Measurements from ENCODE around the gene TNIP1.

Gene TNIP1

DNA sequence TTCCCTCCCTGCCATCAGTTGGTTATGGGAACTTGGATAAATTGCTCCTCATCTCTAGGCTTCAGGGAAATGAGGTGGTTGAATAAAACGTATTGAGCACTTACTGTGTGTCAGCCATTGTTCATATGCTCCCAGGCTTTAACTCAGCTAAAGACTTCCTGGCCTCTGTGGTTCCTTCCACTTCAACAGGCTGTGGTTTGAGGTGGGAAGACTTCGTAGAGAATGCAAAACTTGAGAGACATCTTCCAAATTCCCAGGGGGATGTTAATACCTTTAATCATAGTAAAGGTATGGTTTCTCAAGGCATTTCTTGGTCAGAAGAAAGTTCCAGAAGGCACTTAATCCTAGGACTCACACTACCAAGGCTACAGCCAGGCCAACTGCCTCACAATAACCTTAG, 62.0 kb downstream of the TNIP1 start:
- DNase-seq: no peak

DNA sequence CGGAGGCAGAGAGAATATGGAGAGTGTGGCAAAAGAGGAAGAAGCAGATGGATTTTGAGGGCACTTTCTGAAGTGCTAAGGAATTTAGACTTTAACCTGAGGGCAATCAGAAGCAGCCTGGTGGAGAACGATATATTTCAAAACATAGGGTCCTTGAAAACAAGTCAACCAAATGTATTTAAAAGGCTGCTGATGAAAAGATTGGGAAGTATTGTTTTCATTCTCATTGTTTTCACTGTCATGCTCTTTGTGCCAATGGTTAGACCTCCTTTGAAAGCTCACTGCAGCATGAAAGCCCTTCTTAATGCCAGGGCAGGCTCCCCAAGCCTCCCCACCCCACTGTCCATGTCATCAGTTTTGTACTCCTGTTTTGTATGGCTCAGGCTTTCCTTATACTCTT, 62.9 kb downstream of the TNIP1 start:
- no peak for DNase-seq

DNA sequence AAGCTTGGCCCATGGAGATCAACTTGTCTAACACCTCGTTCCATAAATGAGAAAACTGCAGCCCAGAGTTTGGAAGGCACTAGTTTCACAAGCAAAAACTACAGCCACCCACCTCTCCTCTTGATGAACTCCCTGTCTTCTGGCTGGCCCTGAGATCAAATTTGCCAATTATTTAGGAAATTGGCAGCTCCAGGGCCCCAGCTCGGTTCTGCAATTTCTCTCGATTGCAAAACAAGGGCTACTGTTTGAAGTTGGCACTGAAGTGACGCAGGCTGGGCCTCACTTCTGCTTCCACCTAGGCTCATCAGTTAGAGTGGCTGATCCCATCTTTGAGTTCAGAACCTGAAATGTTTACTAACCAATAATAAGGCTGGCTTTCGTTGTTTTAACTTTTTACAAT, 64.1 kb downstream of the TNIP1 start:
- no peak for DNase-seq

DNA sequence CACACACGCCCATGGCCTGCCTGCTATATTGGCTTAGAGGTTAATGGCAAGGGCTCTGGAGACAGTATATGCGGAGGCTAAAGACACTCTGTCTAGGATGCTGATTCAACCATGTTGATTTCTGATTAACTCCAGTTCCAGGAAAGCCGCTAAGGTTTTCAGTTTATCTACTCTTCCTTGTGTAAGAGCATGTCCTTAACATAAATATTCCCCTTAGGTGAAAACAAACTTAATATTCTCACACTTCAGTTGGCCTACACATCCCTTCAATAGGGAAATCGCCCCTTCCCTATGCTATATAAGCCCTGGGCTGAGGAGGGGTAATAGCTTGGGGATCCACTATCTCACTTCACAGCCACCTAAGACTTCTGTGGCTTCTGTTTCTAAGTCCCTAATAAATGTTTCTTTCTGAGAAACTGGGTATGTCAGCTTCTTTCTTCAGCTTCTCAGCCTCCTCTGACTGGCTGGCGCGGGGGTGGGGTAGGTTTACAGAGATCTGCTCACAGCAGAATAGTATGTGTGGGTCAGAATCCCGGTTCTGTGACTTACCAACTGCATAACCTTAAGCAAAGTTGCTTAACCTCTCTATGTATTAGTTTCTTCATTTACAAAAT, 64.8 kb downstream of the TNIP1 start:
- DNase-seq: no peak

DNA sequence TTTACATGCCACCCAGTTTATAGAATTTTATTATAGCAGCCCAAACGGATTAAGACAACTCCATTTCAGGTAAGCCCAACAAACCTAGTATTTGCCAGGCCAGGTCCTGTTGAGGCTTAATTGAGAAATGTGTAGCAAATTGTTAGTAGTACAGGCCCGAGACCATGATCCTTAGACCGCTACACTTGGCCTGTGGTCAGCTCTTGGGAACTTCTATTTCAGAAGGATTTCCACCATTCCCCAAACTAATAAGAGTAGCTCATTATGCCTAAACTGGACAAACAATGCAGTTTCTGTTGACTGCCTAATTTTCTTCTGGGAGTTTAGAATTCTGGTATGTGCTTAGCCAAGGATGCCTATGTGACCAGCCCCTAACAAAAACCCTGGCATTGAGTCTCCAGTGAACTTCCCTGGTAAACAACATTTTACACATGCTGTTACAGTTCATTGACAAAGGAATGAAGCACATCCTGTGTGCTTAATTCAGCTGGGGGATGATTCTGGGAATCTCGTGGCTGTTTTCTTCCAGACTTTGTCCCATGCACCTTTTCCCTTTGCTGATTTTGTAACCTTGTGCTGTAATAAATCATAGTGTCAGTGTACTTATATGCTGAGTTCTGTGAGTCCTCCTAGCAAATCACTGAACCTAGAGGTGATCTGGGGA, 66.0 kb downstream of the TNIP1 start:
- DNase-seq: no peak

DNA sequence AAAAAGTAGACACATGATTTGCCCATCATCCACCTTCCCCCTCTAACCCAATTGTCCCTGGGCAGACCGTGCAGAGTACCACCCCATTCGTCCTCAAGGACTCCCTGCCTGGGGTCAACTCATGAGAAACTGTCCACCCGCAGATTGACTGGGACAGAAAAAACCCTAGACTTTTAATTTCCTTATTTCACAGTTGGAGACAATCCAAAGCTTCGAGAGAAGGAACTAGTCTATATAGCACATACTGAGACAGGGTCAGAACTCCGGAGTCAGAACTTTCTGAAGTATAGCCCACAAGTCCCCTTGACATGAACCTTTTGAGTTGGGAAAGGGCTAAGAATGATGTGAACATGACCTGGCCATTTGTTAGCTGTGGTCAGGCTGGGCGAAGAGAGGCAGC, 68.0 kb downstream of the TNIP1 start:
- DNase-seq: no peak

DNA sequence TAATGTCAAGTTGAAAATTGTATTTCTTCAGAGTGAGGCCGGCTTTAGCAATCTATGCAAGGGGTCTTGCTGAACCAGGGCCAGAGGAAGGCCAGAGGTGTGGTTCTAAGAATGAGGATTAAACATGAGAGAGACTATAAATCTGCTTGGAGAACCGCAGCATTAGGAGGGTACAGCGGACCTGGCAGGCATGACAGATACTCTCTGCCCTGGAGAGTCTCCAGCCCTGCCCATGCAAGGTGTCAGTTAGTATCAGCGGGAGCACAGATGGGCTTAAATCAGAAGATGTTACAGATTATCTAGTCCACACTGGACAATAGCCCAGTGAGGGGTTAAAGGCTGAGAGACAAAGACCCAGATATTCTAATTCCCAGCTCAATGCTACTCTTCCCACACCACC, 71.9 kb downstream of the TNIP1 start:
- DNase-seq: no peak

DNA sequence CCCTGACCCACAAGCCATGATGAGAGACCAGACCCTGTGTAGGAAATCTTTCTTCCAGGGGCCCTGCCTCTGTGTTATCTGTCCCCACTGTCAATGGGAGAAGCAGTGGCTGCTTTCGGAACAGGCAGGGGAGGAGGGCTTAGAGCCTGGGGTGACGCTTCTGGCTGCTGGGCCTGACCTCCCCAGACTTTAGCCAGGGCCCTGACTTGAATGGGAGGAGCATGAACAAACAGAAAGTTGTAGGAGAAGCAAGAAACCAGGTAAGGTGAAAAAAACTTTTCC, 72.7 kb downstream of the TNIP1 start:
- no peak for DNase-seq

DNA sequence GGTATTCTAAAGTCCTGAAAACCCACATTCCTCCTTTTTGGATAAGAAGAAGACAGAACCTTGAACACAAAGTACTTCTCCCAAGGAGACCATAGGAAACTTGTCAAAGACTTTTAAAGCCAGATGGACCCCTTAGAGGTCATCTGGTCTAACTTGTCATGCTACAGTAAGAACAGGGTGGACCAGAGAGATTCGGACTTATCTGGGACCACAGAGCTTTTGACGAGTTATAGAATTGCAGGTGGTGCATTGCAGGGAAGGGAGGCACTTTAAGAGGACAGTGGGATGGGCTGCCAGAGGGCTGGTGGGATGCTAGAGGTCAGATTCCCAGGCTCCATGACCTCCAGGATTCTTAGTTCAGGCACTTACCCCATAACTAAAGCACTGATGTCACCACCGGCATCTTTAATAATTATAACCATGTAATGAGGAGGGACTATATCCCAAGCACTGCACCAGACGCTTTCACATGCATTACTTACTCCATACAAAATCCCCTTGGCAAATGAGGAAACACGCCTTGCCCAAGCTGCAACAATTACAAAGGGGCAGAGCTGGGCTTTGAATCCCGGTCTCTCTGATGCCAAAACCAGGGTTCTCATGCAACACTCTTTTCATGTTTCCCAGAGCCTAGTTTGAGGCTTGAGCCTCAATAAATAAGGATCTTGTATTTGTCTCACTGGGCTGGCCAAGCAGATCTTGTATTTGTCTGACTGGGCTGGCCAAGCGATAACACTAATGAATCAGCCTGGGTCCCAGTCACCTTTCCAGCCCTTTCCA, 73.2 kb downstream of the TNIP1 start:
- DNase-seq: no peak

DNA sequence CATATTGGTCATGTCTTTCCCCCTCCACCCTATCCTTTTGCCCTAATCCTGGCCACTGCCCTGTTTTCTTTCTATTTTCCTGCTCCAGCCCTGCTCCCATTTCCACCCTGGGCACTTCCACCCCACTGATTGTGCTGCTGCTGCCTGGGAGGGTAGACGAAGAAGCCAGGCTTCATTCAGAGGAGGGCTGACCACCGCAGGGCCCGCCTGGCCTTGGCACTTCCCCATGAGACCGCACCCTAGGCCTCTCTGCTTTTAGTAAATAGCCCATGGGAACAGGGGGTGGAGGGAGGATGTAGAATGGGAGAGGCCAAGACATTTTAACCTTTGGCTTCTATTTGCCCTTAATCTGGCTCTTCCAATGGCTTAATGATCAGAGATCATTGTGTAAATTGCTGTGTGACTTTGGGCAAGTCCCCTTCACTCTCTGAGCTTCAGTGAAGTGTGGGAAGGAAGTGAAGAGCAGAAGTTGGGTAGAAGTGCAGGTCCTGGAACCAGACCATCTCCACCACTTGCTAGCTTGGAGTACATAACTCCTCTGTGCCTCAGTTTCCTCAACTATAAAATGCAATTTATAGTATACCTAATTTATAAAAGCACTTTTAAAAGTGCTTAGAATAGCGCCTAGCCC, 74.0 kb downstream of the TNIP1 start:
- DNase-seq: no peak

DNA sequence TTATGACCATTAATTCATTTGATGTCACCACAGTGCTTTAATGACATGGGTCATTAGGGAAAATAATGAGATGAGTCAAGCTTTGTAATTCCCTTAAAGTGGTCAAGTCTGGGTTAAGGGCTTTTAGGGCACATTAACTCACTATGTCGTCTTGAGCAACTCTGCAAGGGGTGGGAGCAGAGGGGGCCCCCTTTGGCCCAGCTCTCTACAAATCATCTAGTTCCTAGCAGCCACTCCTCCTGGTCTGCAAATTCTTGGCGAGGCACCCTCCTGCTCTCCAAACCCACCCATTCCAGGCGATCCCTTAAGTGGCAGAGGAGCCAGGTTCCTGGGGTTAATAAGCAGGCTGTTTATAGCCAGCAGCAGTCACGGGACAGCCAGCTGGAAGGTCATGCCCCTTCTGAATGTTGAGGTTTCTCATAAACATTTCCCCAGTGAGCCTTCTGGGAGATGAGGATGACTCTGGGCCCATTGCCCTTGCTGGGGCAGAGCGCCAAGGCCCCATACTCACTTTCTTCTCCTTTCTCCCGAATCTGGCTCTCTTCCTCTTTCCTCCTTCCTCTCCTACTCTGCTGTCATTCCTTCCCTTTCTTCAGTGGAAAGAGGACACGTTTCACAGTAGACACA, 74.8 kb downstream of the TNIP1 start:
- no peak for DNase-seq

DNA sequence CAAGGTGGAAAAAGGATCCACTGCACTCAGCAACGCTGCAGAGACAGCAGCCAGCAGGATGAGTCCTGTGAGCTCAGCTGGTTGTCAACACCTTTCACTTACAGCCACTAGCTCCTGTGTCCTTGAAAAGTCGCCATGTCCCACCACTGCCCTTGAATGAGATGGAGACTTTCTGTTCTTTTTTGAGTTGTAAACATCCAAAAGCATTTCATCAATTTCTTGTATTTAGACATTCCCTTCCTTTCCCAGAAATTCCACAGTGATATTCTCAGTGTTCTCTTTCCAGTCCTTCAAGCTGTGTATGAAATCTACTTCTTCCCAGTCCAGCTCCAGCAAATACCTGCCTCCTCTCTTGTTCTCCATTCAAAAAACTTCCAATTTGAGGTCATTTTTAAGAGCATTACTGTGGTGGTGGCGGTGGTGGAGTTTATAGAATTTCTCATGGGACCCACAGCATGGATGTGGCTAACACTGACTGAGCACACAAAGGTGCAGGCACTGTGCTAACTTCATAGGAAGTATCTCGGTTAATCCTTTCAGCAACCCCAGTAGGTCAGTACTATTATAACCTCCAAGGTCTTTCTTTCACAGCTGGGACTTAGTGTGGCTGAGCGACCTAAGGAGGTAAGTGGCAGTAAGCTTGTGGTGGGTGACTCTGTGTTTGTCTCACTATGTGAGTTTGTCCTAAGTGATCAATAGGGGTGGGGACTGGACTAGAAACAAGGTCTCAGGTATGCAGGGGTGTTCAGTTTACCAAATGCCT, 75.5 kb downstream of the TNIP1 start:
- DNase-seq: no peak

DNA sequence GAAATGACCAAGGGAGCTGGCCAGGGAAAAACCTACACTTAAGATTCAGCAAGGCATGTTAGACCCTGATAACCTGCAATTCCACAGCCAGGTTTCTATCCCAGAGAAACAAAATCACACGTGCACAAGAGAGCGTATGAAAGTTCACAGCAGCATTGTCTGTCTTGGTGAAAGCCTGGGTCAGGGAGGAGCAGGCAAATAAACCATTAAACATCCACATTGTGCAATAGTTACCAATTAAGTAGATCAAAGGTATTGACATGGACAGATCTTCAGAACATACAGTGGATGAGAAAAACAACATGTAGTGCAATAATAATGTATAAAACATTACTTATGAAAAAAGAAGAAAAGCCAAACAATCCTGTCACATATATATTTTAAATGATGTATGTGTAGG, 76.3 kb downstream of the TNIP1 start:
- DNase-seq: no peak

DNA sequence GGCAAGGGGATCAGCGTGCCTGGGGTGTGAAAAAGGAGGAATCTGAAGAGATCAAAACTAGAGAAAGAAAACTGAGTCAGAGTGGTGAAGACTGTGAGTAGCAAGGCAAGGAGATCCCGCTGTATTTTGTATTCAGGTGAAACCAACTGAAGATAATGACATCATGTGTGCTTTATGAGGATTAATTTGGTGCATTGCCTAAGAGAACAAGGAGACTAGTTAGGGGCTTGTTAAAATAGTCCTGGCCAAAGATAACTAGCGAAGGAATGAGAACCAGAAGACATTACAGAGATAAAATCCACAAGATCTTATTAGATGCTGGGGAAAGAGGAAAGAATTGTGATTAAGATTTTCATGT, 77.4 kb downstream of the TNIP1 start:
- no peak for DNase-seq

DNA sequence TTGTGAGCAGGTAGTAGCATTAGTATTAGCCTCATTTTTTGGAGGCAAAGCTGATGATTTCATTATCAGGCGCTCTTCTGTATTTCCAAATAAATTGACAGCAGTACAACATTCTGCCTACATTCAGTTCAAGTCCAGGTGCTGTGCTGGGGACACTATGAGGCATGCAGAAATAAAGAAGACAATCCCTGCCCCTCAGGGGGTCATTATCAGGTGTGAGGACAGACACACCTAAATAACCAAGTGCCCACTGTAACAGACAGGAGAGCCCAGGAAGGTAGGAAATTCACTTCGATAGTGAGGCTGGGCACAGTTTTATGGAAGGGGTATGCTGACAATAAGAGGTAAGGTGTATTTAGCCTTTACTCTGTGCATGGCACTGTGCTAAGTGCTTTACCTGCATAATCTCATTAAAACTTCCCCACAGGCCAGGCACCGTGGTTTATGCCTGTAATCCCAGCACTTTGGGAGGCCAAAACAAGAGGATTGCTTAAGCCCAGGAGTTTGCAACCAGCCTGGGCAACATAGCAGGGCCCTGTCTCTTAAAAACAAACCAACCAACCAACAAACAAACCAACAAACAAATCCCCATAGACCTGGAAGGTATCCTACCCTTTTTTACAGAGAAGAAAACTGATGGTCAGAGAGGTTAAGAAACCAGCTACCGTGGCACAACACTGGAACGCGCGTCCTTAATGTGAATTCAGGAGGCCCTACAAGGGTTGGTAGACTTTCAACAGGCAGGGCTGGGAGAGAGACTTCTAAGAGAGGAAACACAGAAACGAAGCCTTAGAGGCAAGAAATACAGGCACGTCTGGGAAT, 77.9 kb downstream of the TNIP1 start:
- no peak for DNase-seq

DNA sequence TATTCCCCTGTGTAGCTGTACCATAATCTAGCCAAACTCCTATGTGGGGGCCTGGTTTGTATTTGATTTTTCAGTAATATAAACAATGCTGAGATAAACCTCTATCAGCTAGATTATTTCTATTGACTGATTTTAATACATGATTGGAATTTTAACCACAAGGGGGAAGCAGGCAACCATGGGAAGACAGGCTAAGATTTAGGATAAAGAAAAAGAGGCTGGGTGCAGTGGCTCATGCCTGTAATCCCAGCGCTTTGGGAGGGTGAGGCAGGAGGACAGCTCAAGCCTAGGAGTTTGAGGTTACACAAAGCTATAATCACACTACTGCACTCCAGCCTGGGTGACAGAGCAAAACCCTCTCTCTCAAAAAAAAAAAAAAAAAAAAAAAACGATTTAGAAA, 78.6 kb downstream of the TNIP1 start:
- no peak for DNase-seq

DNA sequence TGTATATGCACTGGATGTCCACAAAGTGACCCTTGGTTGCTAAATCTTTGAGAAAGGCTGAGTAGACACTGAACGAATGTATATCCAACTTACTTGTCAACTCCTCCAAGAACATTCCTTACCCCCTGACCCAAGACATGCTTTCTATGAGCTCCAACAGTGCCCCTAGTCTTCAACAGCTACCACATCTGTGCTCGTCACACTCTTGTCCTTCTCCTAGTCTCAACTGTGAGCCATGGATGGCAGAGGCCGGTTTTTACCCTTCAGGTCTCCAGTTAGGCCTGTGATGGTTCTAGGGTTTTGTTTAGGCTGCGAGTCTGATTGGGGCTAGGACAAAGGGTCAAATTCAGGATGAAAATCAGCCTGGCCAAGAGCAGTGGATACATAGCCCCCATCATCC, 79.4 kb downstream of the TNIP1 start:
- DNase-seq: no peak

DNA sequence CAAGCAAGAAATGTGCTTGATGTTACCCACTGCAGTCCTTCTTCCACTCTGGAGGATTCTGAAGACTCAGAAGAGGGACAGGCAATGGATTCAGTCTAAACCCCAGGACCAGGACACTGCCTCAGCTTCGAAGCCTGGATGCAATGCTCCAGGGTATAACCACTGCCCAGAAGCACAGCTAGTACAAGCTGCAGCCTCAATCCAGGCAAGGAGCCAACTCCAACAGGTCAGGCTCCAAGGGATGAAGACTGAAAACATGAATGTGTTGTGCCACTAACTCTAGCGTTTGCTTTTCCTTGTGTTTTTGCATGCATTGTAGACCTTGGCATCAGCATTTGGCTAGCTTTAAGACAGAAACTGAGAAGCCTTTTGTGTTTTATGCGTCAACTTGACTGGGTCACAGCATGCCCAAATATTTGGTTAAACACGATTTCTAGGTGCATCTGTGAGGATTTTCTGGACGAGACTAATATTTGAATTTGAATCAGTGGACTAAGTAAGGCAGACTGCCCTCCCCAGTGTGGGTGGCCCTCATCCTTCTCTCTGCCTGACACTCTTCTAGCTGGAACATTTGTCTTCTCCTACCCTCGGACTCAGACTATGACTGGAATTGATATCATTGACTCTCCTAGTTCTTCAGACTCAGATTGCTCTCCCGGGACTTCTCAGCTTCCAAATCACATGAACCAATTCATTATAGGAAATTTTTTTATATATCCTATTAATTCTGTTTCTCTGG, 81.0 kb downstream of the TNIP1 start:
- peak; percentile 39 for DNase-seq

DNA sequence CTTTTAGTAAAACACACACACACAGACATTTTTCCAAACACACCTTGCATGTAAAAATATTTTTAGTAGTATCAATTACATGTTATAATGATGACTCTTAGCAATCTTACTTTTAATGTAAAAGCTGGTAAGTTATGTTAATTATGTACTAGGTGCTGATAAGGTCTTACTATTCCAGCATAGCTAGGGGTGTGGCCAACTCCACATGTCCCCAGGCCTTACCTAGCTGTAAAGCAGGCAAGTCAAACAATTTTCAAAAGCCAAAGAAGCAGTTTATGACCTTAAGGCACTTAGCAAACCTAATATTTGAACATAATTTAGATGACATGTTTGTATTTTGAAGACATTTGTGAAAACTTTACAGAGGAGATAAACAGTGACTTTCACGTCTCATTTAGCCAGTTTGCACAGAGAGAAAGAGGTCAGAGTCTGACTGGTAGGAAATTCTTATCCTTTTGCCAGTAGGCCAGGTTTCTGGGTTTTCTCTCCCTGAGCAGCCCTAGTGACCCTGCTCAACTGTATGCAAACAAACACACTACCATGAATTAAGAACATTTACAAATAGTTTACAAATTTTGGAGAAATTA, 86.9 kb downstream of the TNIP1 start:
- DNase-seq: no peak

DNA sequence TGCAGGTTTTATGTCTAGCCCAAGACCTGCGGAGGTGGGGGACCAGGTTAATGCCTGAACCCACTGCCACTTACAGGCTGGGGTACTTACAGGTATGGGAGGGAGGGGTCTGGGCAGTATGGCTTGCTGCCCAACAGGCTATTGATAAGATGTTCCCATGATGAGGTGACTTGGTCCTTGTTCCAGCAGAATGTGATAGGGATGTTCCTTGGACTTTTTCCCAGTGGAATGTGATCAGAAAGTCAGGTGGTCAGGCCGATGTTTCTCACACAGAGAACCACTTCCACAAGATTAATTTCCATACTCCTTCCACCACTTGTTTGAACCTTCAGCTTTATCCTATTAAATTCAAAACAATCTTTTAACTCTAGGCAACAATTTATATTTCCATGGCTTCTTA, 87.4 kb downstream of the TNIP1 start:
- no peak for DNase-seq

DNA sequence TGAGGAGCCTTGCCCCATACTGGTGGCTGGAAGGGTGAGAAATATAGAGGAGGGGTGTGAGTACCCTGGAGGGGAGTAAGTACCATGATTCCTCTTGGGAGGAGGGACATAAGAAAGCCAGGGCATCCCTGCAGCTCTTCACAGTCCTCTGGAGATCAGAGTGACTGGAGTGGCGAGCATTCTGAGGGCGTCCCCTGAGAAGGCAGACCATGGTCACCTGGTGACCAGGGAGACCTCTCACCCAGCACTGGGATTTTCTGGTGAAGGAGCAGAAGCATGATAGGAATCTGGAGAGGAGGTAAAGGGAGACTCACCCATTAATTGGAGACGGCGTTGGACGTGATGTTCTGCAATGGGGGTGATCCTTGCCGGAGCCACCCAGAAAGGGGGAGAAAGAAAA, 88.1 kb downstream of the TNIP1 start:
- DNase-seq: no peak

All from NCI-H2029 (cell line).